RWPE2 (cell line): ENCODE data around the gene MSH3.

Source experiments
- ATAC-seq: fragments of 200-7000 bp; cut with Tn5 transposase; 3 replicates; pipeline ENCODE4 v1.9.1; 2021; ENCODE audit warnings: low read depth
- DNase-seq: peaks from one replicate; pipeline ENCODE4 v3.0.0-alpha.2; 2020; ENCODE audit warnings: low spot score
- H3K27ac ChIP-seq: fragments of 450-650 bp; 2 replicates; pipeline ENCODE4 v1.5.1; 2017; ENCODE audit warnings: mild to moderate bottlenecking; ENCODE audit not compliant: poor library complexity, severe bottlenecking
- H3K27me3 ChIP-seq: fragments of 250-450 bp; sonication (Bioruptor Pico); 2 replicates; pipeline ENCODE4 v1.5.1; 2021; ENCODE audit warnings: mild to moderate bottlenecking, moderate library complexity; ENCODE audit not compliant: insufficient read depth, poor library complexity, severe bottlenecking
- H3K36me3 ChIP-seq: fragments of 250-450 bp; sonication (Bioruptor Pico); 2 replicates; pipeline ENCODE4 v1.5.1; 2020; ENCODE audit warnings: low read depth, mild to moderate bottlenecking, moderate library complexity
- H3K4me1 ChIP-seq: fragments of 250-450 bp; sonication (Bioruptor Pico); 2 replicates; pipeline ENCODE4 v1.5.1; 2021; ENCODE audit warnings: mild to moderate bottlenecking, moderate library complexity; ENCODE audit not compliant: insufficient read depth, poor library complexity, severe bottlenecking
- H3K4me3 ChIP-seq: fragments of 250-450 bp; sonication (Bioruptor Pico); 2 replicates; pipeline ENCODE4 v1.5.1; 2021; ENCODE audit warnings: mild to moderate bottlenecking, moderate library complexity; ENCODE audit not compliant: severe bottlenecking
- H3K9me3 ChIP-seq: fragments of 250-450 bp; sonication (Bioruptor Pico); 2 replicates; pipeline ENCODE4 v1.5.1; 2021; ENCODE audit warnings: mild to moderate bottlenecking, moderate library complexity; ENCODE audit not compliant: severe bottlenecking
- CTCF ChIP-seq: fragments of 450-650 bp; IDR thresholded peaks from one replicate; pipeline ENCODE4 v1.5.1; 2017; ENCODE audit warnings: mild to moderate bottlenecking, moderate library complexity; ENCODE audit not compliant: poor library complexity, severe bottlenecking

Gene MSH3

DNA sequence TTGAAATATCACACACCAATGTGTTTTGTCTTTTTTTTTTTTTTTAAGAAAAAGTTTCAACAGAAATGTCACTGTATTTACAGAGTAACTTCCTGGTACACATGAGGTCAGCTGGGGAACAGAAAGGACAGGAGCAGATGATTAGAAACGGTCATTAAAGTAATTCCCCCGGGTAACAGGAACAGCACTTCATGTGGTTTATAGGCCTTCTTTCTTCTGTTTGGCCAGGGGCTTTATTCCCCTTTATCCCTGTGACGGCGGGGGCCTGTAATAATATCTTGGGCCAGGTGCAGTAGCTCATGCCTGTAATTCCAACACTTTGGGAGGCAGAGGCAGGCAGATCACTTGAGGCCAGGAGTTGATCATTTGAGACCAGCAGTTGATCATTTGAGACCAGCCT, 30.5 kb upstream of the MSH3 start:
- H3K4me1 ChIP-seq, result no peaks in the 10 kb centered on the region
- no peak overlapping the region for H3K4me3 ChIP-seq
- H3K9me3 ChIP-seq, result no peaks in the 10 kb centered on the region
- H3K27ac ChIP-seq, result no peak overlapping the region
- no peak for ATAC-seq
- peaks cover 4% of the 10 kb centered on the region for H3K36me3 ChIP-seq
- H3K27me3 ChIP-seq, result no peaks in the 10 kb centered on the region
- DNase-seq, result no peak
- TF ChIP-seq CTCF, result no peak

GRCh38 chr5:80625230-80625629, 29.2 kb upstream of the MSH3 start:
- no peak for TF ChIP-seq CTCF
- Histone ChIP-seq H3K4me1 (no peaks in the 10 kb centered on the region), H3K36me3 (peaks cover 15% of the 10 kb centered on the region), H3K27me3 (no peaks in the 10 kb centered on the region), H3K27ac (no peak overlapping the region), H3K4me3 (no peak overlapping the region), H3K9me3 (no peaks in the 10 kb centered on the region)
- ATAC-seq, result no peak
- no peak for DNase-seq

- no peak overlapping the region for H3K4me3 ChIP-seq
These were observed 25.2 kb upstream of the MSH3 start for GRCh38 chr5:80629281-80629680.

GRCh38 chr5:80631278-80632259, 22.9 kb upstream of the MSH3 start:
- DNase-seq (no peak), ATAC-seq (no peak)
- Histone ChIP-seq H3K27ac (no peak overlapping the region), H3K27me3 (no peaks in the 10 kb centered on the region), H3K36me3 (peaks cover 67% of the 10 kb centered on the region), H3K4me1 (no peaks in the 10 kb centered on the region), H3K9me3 (no peaks in the 10 kb centered on the region), H3K4me3 (no peak overlapping the region)
- no peak for TF ChIP-seq CTCF

More at GRCh38 chr5:80629281-80629680, 25.2 kb upstream of the MSH3 start:
- Histone ChIP-seq H3K4me1 (no peaks in the 10 kb centered on the region), H3K27ac (no peak overlapping the region), H3K36me3 (peaks cover 56% of the 10 kb centered on the region), H3K9me3 (no peaks in the 10 kb centered on the region), H3K27me3 (no peaks in the 10 kb centered on the region)
- no peak for DNase-seq
- TF ChIP-seq CTCF, result no peak
- no peak for ATAC-seq

GRCh38 chr5:80632700-80633099, 21.8 kb upstream of the MSH3 start:
- no peak for ATAC-seq
- peaks cover 79% of the 10 kb centered on the region for H3K36me3 ChIP-seq
- no peak overlapping the region for H3K4me3 ChIP-seq
- H3K27me3 ChIP-seq, result no peaks in the 10 kb centered on the region
- H3K27ac ChIP-seq, result no peak overlapping the region
- DNase-seq, result no peak
- no peaks in the 10 kb centered on the region for H3K9me3 ChIP-seq
- H3K4me1 ChIP-seq, result no peaks in the 10 kb centered on the region
- no peak for TF ChIP-seq CTCF
